MM.1S (cell line): ENCODE results near the gene TNP1.

ENCODE experiments used
- CTCF ChIP-seq: fragments of 300-600 bp; sonication (generic); IDR thresholded peaks from 2 replicates; pipeline ENCODE4 v1.5.1; 2016; ENCODE audit warnings: antibody characterized with exemption, low read length, mixed read lengths
- EZH2 ChIP-seq: fragments of 300-600 bp; sonication (generic); optimal IDR thresholded peaks from 2 replicates; pipeline ENCODE3; 2017; ENCODE audit warnings: low read depth, mild to moderate bottlenecking, antibody characterized with exemption, low read length, mixed read lengths
- EZH2phosphoT487 ChIP-seq: fragments of 300-600 bp; sonication (generic); IDR thresholded peaks from 2 replicates; pipeline ENCODE4 v1.6.1; 2018; ENCODE audit warnings: antibody characterized with exemption, low read length

- TF ChIP-seq CTCF (no peak), EZH2phosphoT487 (no peak), EZH2 (no peak)
Observed at GRCh38 chr2:216878072-216878471, 18.2 kb upstream of the TNP1 start.
